C4-2B (cell line): ENCODE data around the gene RPRD1B.

Experiments
- ZFX ChIP-seq: fragments of 450-650 bp; IDR thresholded peaks from 2 replicates; pipeline ENCODE4 v1.6.1; 2017
- TF ChIP-seq, protein P1 (sequence below): fragments of 450-650 bp; conservative IDR thresholded peaks from 2 replicates; pipeline ENCODE4 v1.5.1; 2017; ENCODE audit warnings: mild to moderate bottlenecking

DNA sequence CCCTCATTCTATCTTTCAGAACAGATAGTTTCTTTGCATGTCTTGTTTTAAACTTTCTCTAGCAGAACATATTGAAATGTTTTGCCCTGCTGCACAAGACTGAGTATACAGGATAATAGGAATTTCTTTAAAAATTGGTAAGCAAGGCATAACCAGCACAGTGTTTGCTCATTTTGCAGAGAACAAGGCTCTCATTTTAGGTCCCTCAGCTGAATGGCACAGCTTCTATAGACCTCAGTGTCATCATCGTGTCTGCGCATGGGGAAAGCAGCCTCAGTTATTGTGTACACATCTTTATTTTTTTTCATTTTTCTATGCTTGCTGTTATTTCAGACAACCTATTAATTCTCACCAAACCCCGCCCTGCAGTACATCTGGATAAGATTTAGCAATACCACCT, 36.0 kb upstream of the RPRD1B start:
- TF ChIP-seq, protein P1, sequence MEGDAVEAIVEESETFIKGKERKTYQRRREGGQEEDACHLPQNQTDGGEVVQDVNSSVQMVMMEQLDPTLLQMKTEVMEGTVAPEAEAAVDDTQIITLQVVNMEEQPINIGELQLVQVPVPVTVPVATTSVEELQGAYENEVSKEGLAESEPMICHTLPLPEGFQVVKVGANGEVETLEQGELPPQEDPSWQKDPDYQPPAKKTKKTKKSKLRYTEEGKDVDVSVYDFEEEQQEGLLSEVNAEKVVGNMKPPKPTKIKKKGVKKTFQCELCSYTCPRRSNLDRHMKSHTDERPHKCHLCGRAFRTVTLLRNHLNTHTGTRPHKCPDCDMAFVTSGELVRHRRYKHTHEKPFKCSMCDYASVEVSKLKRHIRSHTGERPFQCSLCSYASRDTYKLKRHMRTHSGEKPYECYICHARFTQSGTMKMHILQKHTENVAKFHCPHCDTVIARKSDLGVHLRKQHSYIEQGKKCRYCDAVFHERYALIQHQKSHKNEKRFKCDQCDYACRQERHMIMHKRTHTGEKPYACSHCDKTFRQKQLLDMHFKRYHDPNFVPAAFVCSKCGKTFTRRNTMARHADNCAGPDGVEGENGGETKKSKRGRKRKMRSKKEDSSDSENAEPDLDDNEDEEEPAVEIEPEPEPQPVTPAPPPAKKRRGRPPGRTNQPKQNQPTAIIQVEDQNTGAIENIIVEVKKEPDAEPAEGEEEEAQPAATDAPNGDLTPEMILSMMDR: no peak
- no peak for TF ChIP-seq ZFX
